HS-5 (cell line): ENCODE measurements around the gene AK3.

ENCODE experiments used
- DNase-seq: peaks from one replicate; pipeline ENCODE4 v3.0.0-alpha.2; 2012; ENCODE audit warnings: low read depth

Gene AK3

GRCh38 chr9:4746278-4747030 lies 5.5 kb upstream of the AK3 start:
- no peak for DNase-seq

GRCh38 chr9:4743131-4743875 lies 2.3 kb upstream of the AK3 start:
- DNase-seq, result no peak

- DNase-seq, result no peak
These were observed 1.2 kb upstream of the AK3 start for GRCh38 chr9:4742246-4742645.

- DNase-seq, result no peak
These were observed 525 bp upstream of the AK3 start for GRCh38 chr9:4741365-4742089.

- DNase-seq, result no peak
These were observed 689 bp downstream of the AK3 start for GRCh38 chr9:4740388-4740637.

- no peak for DNase-seq
These were observed 1.2 kb downstream of the AK3 start for GRCh38 chr9:4739587-4740387.

GRCh38 chr9:4738866-4739586 lies 2.0 kb downstream of the AK3 start:
- DNase-seq, result no peak

- DNase-seq, result no peak
These were observed 6.9 kb downstream of the AK3 start for GRCh38 chr9:4734150-4734549.

- no peak for DNase-seq
These were observed 8.1 kb downstream of the AK3 start for GRCh38 chr9:4732890-4733289.

- DNase-seq, result no peak
These were observed 13.4 kb downstream of the AK3 start for GRCh38 chr9:4727593-4727992.

- no peak for DNase-seq
These were observed 15.1 kb downstream of the AK3 start for GRCh38 chr9:4725706-4726442.

- DNase-seq, result no peak
These were observed 19.3 kb downstream of the AK3 start for GRCh38 chr9:4721736-4722135.

- no peak for DNase-seq
These were observed 22.1 kb downstream of the AK3 start for GRCh38 chr9:4718911-4719310.

- DNase-seq, result no peak
These were observed 23.2 kb downstream of the AK3 start for GRCh38 chr9:4717815-4718214.

- no peak for DNase-seq
These were observed 24.8 kb downstream of the AK3 start for GRCh38 chr9:4716163-4716562.

- DNase-seq, result no peak
These were observed 26.6 kb downstream of the AK3 start for GRCh38 chr9:4714266-4715016.

- no peak for DNase-seq
These were observed 27.2 kb downstream of the AK3 start for GRCh38 chr9:4713849-4714248.

GRCh38 chr9:4709380-4709779 lies 31.6 kb downstream of the AK3 start:
- DNase-seq, result no peak

GRCh38 chr9:4706971-4707622 lies 33.9 kb downstream of the AK3 start:
- no peak for DNase-seq

GRCh38 chr9:4706021-4706420 lies 35.0 kb downstream of the AK3 start:
- DNase-seq, result no peak
